ENCODE results near the gene DMD.

DMD gene

GRCh38 chrX:31717474-31717873 lies 1493.9 kb downstream of the DMD start:
- H3K4me3 ChIP-seq (ENCODE audit: low read depth, low read length): no peak overlapping the region
- TF ChIP-seq, protein P1, sequence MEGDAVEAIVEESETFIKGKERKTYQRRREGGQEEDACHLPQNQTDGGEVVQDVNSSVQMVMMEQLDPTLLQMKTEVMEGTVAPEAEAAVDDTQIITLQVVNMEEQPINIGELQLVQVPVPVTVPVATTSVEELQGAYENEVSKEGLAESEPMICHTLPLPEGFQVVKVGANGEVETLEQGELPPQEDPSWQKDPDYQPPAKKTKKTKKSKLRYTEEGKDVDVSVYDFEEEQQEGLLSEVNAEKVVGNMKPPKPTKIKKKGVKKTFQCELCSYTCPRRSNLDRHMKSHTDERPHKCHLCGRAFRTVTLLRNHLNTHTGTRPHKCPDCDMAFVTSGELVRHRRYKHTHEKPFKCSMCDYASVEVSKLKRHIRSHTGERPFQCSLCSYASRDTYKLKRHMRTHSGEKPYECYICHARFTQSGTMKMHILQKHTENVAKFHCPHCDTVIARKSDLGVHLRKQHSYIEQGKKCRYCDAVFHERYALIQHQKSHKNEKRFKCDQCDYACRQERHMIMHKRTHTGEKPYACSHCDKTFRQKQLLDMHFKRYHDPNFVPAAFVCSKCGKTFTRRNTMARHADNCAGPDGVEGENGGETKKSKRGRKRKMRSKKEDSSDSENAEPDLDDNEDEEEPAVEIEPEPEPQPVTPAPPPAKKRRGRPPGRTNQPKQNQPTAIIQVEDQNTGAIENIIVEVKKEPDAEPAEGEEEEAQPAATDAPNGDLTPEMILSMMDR (IDR thresholded peaks at IDR 0.05; ENCODE audit: low read depth, low read length): no peak

- TF ChIP-seq, protein P1 (IDR thresholded peaks at IDR 0.05; ENCODE audit: low read depth, low read length): no peak
- no peak overlapping the region for H3K4me3 ChIP-seq (ENCODE audit: low read depth, low read length)
These were observed 1495.7 kb downstream of the DMD start for GRCh38 chrX:31715675-31716074.

DNA sequence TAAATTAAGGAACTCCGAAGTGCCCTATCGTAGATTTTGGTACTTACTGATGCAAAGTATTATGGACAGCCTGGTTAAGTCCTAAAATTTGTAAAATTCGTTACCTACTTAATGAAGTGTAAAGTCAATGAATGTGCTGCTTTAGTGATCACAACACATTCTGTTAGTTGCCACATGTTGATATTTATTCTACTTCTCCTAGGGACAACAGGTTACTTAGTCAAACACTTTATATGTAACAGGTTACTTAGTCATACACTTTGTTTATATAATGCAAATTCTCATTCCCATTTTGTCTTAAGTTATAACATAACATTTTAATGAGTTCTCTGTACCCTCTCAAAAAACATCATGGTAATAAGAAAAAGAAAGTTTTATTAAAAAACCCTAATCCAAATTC lies 1496.6 kb downstream of the DMD start:
- no peak overlapping the region for H3K4me3 ChIP-seq (ENCODE audit: low read depth, low read length)
- TF ChIP-seq, protein P1 (IDR thresholded peaks at IDR 0.05; ENCODE audit: low read depth, low read length): no peak

DNA sequence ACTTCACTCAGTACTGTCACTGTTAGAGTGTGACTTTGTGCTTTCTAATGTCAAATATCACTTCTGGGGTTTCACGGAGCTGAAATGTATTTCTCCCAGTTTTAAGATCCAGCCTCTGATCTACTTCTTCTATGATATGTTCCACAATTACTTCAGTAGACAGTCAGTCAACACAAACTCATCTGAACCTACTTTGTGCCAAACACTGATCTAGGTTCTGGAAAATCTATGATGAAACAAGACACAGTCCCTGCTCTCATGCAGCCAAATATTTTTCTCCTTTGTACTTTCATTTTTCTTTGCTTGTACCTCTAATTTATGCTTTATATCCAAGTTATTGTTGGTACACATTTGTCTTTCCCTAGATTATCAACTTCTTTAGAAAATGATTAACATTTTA lies 1498.2 kb downstream of the DMD start:
- H3K4me3 ChIP-seq (ENCODE audit: low read depth, low read length): no peak overlapping the region
- TF ChIP-seq, protein P1 (IDR thresholded peaks at IDR 0.05; ENCODE audit: low read depth, low read length): no peak

GRCh38 chrX:31711166-31711565 lies 1500.2 kb downstream of the DMD start:
- H3K4me3 ChIP-seq (ENCODE audit: low read depth, low read length): no peak overlapping the region
- TF ChIP-seq, protein P1 (IDR thresholded peaks at IDR 0.05; ENCODE audit: low read depth, low read length): no peak

GRCh38 chrX:31708116-31708515 lies 1503.2 kb downstream of the DMD start:
- H3K4me3 ChIP-seq (ENCODE audit: low read depth, low read length): no peak overlapping the region
- TF ChIP-seq, protein P1 (IDR thresholded peaks at IDR 0.05; ENCODE audit: low read depth, low read length): no peak

GRCh38 chrX:31706466-31706865 lies 1504.9 kb downstream of the DMD start:
- TF ChIP-seq, protein P1 (IDR thresholded peaks at IDR 0.05; ENCODE audit: low read depth, low read length): no peak
- H3K4me3 ChIP-seq (ENCODE audit: low read depth, low read length): no peak overlapping the region

Data from WI38 (cell line).